ENCODE measurements around the gene CDC34. TPM values are rescaled to one million over a fixed set of nuclear protein-coding genes. Genes with fewer than 3 reads are reported as not detected.

CDC34 gene
- polyA plus RNA-seq, 2 of the 4 experiments (the other 2 are of a cell fraction): 37.4 to 62.6 TPM

GRCh38 chr19:540867-541637, 9.5 kb downstream of the CDC34 start (continued):
- TF ChIP-seq, protein P1, sequence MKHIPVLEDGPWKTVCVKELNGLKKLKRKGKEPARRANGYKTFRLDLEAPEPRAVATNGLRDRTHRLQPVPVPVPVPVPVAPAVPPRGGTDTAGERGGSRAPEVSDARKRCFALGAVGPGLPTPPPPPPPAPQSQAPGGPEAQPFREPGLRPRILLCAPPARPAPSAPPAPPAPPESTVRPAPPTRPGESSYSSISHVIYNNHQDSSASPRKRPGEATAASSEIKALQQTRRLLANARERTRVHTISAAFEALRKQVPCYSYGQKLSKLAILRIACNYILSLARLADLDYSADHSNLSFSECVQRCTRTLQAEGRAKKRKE (CRISPR knock-in tag; IDR thresholded peaks at IDR 0.05; ENCODE audit: low read depth): no peak
- TF ChIP-seq EHMT2 (IDR thresholded peaks at IDR 0.05; ENCODE audit: low read depth) (no peak), HDAC2 (IDR thresholded peaks at IDR 0.05) (no peak), NPAS2 (CRISPR knock-in tag; IDR thresholded peaks at IDR 0.05; ENCODE audit: borderline replicate concordance) (no peak), ZFP36 (IDR thresholded peaks at IDR 0.05; ENCODE audit: borderline replicate concordance, partially characterized antibody) (no peak), BHLHE40 (IDR thresholded peaks at IDR 0.05; ENCODE audit: low read depth, low read length) (no peak), ZC3H11A (IDR thresholded peaks at IDR 0.05) (no peak), HEYL (CRISPR knock-in tag; IDR thresholded peaks at IDR 0.05) (no peak)

DNA sequence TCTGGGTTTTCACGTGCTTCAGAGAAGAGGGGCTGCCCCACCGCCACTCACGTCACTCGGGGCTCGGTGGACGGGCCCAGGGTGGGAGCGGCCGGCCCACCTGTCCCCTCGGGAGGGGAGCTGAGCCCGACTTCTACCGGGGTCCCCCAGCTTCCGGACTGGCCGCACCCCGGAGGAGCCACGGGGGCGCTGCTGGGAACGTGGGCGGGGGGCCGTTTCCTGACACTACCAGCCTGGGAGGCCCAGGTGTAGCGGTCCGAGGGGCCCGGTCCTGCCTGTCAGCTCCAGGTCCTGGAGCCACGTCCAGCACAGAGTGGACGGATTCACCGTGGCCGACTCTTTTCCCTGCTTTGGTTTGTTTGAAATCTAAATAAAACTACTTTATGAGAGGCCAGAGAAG, 10.1 kb downstream of the CDC34 start:
- H3K4me2 ChIP-seq: no peak overlapping the region
- ChIA-PET POLR2A (no interaction called here), CTCF (interaction anchor here (0.8 to 1.2 kb wide), 4 partner anchors 9 to 44 kb away, joined by 3 read pairs; partner anchors contain the start of gene CDC34)
- no peak overlapping the region for H3K27ac ChIP-seq
- no peaks in the 10 kb centered on the region for H3K4me1 ChIP-seq
- DNase-seq (ENCODE audit: low read depth in 1 of 2, low spot score in 1 of 2) (no peak), FAIRE-seq (no peak), ATAC-seq (no peak)
- WGBS (ENCODE audit: missing lambda C conversion rate): 92% methylated on average over 23 of the region's 26 CpGs
- no peak for TF ChIP-seq HOXB5 (CRISPR knock-in tag; IDR thresholded peaks at IDR 0.05)
- TF ChIP-seq ZC3H11A (IDR thresholded peaks at IDR 0.05): no peak
- TF ChIP-seq, protein P1 (CRISPR knock-in tag; IDR thresholded peaks at IDR 0.05; ENCODE audit: low read depth): no peak
- TF ChIP-seq NFE2L2 (conservative IDR thresholded peaks at IDR 0.05; ENCODE audit: low read length): no peak
- no peak for TF ChIP-seq RAD21 (conservative IDR thresholded peaks at IDR 0.05 in 1 of 2, IDR thresholded peaks at IDR 0.05 in 1 of 2)
- TF ChIP-seq MAFK (IDR thresholded peaks at IDR 0.05; ENCODE audit: partially characterized antibody): no peak
- no peak for TF ChIP-seq RCOR1 (IDR thresholded peaks at IDR 0.05; ENCODE audit: low read depth, low read length)
- TF ChIP-seq, protein P2, sequence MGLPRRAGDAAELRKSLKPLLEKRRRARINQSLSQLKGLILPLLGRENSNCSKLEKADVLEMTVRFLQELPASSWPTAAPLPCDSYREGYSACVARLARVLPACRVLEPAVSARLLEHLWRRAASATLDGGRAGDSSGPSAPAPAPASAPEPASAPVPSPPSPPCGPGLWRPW (IDR thresholded peaks at IDR 0.05): no peak
- TF ChIP-seq RARB (CRISPR knock-in tag; IDR thresholded peaks at IDR 0.05): no peak
- TF ChIP-seq ZNF302 (CRISPR knock-in tag; IDR thresholded peaks at IDR 0.05): no peak
- TF ChIP-seq GATA3 (IDR thresholded peaks at IDR 0.05; ENCODE audit: borderline replicate concordance): no peak
- TF ChIP-seq POLR2AphosphoS2 (conservative IDR thresholded peaks at IDR 0.05; ENCODE audit: low read length): no peak
- no peak for TF ChIP-seq FOSL2 (IDR thresholded peaks at IDR 0.05)
- no peak for TF ChIP-seq FOSL2 (CRISPR knock-in tag; IDR thresholded peaks at IDR 0.05)
- TF ChIP-seq ZSCAN20 (CRISPR knock-in tag; IDR thresholded peaks at IDR 0.05): no peak
- no peak for TF ChIP-seq SREBF2 (IDR thresholded peaks at IDR 0.05)
- no peaks in the 10 kb centered on the region for H3K9me3 ChIP-seq
- no peak overlapping the region for H3K4me3 ChIP-seq

DNA sequence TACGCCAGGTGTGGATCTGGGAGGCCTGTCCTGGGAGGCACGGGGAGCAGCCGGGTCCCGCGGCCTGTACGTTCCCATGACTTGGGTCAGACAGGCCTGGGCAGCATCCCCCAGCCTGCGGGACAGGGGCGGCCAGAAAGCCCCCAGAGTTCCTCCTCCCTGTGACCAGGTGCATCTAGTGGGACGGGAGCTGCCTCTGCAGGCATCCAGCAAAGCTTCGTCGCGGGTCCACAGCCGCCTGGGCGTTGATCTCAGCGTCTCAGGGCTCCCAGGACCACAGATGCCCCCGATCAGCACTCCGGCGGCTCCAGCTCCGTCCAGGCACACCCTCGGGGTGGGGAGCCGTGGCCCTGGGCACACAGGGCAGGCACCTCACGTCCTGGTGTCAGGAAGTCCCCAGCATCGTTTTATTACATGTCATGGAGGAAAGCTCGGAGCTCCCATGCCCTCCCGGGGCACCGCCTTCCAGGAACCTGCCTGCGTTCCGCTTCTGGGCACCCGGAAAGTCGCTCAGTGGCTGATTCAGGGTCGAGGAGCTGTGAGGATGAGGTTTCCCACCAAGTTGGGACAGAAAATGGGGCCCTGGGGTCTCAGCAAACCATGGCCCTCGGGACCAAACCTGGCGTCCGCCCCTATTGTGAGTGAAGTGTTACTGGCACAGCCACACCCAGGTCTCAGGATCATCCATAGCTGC, 10.8 kb downstream of the CDC34 start:
- FAIRE-seq: no peak
- Histone ChIP-seq H3K27ac (no peak overlapping the region), H3K4me2 (no peak overlapping the region), H3K4me1 (no peaks in the 10 kb centered on the region), H3K4me3 (no peak overlapping the region), H3K9me3 (no peaks in the 10 kb centered on the region)
- 95% methylated on average over 4 of the region's 34 CpGs for WGBS (ENCODE audit: missing lambda C conversion rate)
- no peak for TF ChIP-seq HOXB13 (CRISPR knock-in tag; IDR thresholded peaks at IDR 0.05; ENCODE audit: low read depth)
- TF ChIP-seq ZNF302 (CRISPR knock-in tag; IDR thresholded peaks at IDR 0.05): no peak
- no peak for DNase-seq (ENCODE audit: low read depth in 1 of 2, low spot score in 1 of 2)
- ChIA-PET POLR2A (no interaction called here), CTCF (interaction anchor here (0.8 to 1.2 kb wide), 4 partner anchors 11 to 43 kb away, joined by 3 read pairs; partner anchors contain the start of gene CDC34)
- ATAC-seq: no peak
